Measurements from ENCODE around the gene MGAT4B. TPM values are rescaled to one million over a fixed set of nuclear protein-coding genes. Genes with fewer than 3 reads are reported as not detected.

The MGAT4B gene
- total and polyA plus RNA-seq, 12 donors: 80.5 to 242 (median 197) TPM

DNA sequence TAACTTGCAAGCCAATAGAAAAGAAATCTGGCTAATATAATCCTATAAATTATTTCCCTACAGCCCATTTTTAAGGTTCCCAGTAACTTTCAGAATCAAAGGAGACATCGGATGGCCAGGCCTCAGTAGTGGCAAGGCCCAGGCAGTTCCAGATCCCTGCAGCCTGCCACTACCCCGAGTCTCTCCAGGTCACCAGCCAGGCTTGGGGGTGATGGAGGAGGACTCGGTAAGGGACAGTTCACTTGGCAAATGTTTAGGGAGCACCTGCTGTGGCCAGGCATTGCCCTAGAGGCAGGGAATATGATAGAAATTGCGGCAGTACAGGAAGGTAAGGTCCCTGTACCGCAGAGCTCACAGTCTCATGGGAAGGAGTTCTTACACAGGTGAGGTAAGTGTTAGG is 28.1 kb downstream of the MGAT4B start:
- H3K9me3 ChIP-seq (replicated peaks in 1 of 3): no peaks in the 10 kb centered on the region
- intact Hi-C loops (cut with DNase I): no loop called here
- H3K36me3 ChIP-seq (replicated peaks in 1 of 2): peaks cover 0 to 43% of the 10 kb centered on the region in 2 donors
- TF ChIP-seq POLR2A (IDR thresholded peaks at IDR 0.05) (no peak), CTCF (IDR thresholded peaks at IDR 0.05) (no peak)
- WGBS, 4 donors: 88 to 98% (median 94%) methylated on average over 5 of the region's 5 CpGs
- no peak for DNase-seq
- no peaks in the 10 kb centered on the region for H3K27me3 ChIP-seq
- no peak overlapping the region for H3K4me3 ChIP-seq
- peaks cover 0 to 4% of the 10 kb centered on the region in 2 donors for H3K4me1 ChIP-seq (replicated peaks in 1 of 2)
- H3K27ac ChIP-seq: no peak overlapping the region

DNA sequence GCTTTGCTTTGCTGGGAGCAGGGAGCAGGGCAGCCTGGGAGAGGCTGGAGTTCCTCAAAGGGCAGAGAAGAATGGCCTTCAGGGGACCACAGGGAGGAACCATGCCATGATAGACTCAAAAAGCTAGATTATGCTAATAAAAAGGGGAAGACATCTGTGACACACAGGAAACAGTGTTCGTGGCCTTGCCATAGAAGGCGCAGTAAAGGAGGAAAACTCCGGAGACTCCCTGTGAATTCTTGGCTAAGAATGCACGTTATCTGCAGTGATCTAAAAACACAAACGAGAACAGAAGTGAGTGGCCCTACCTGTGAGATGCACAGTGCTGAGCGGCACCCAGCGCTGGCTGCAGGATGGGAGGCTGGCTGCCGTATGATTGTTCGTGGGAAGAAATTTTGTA is 28.8 kb downstream of the MGAT4B start:
- WGBS, 4 donors: 57 to 68% (median 61%) methylated on average over 9 of the region's 9 CpGs
- TF ChIP-seq POLR2A (IDR thresholded peaks at IDR 0.05) (no peak), CTCF (IDR thresholded peaks at IDR 0.05) (no peak)
- Histone ChIP-seq H3K27me3 (no peaks in the 10 kb centered on the region), H3K9me3 (replicated peaks in 1 of 3) (no peaks in the 10 kb centered on the region), H3K36me3 (replicated peaks in 1 of 2) (peaks cover 0 to 50% of the 10 kb centered on the region in 2 donors), H3K27ac (peak overlapping the region in 2 of 5 donors; percentile 8 to 17), H3K4me3 (no peak overlapping the region), H3K4me1 (replicated peaks in 1 of 2) (peaks cover 0 to 4% of the 10 kb centered on the region in 2 donors)
- DNase-seq: peak in 1 of 7 donors; percentile 13
- intact Hi-C loops (cut with DNase I): no loop called here

GRCh38 chr5:179777456-179777855 is 29.2 kb downstream of the MGAT4B start:
- Histone ChIP-seq H3K4me3 (no peak overlapping the region), H3K27me3 (no peaks in the 10 kb centered on the region), H3K27ac (peak overlapping the region in 1 of 5 donors; percentile 17), H3K36me3 (replicated peaks in 1 of 2) (peaks cover 0 to 55% of the 10 kb centered on the region in 2 donors), H3K9me3 (replicated peaks in 1 of 3) (no peaks in the 10 kb centered on the region), H3K4me1 (replicated peaks in 1 of 2) (peaks cover 0 to 4% of the 10 kb centered on the region in 2 donors)
- WGBS, 4 donors: 76 to 100% (median 89%) methylated on average over 2 to 10 of the region's 10 CpGs
- no peak for TF ChIP-seq CTCF (IDR thresholded peaks at IDR 0.05)
- no peak for TF ChIP-seq POLR2A (IDR thresholded peaks at IDR 0.05)
- DNase-seq: no peak
- intact Hi-C loops (cut with DNase I): no loop called here

- no peak for TF ChIP-seq POLR2A (IDR thresholded peaks at IDR 0.05)
- Histone ChIP-seq H3K36me3 (replicated peaks in 1 of 2) (peaks cover 0 to 64% of the 10 kb centered on the region in 2 donors), H3K27ac (no peak overlapping the region), H3K4me1 (replicated peaks in 1 of 2) (peaks cover 0 to 4% of the 10 kb centered on the region in 2 donors), H3K9me3 (replicated peaks in 1 of 3) (no peaks in the 10 kb centered on the region), H3K4me3 (no peak overlapping the region), H3K27me3 (no peaks in the 10 kb centered on the region)
- WGBS, 4 donors: 77 to 84% (median 82%) methylated on average over 6 to 11 of the region's 11 CpGs
- intact Hi-C loops (cut with DNase I): no loop called here
- DNase-seq: no peak
These were observed 30.2 kb downstream of the MGAT4B start for GRCh38 chr5:179776411-179776938.

GRCh38 chr5:179774442-179774841 is 32.2 kb downstream of the MGAT4B start:
- intact Hi-C loops (cut with DNase I): no loop called here
- DNase-seq: no peak
- peaks cover 0 to 4% of the 10 kb centered on the region in 2 donors for H3K4me1 ChIP-seq (replicated peaks in 1 of 2)
- 96 to 100% (median 98%) methylated on average over 1 to 12 of the region's 12 CpGs for WGBS, 4 donors
- H3K9me3 ChIP-seq (replicated peaks in 1 of 3): no peaks in the 10 kb centered on the region
- H3K36me3 ChIP-seq (replicated peaks in 1 of 2): peaks cover 0 to 85% of the 10 kb centered on the region in 2 donors
- H3K27ac ChIP-seq: no peak overlapping the region
- no peak overlapping the region for H3K4me3 ChIP-seq
- H3K27me3 ChIP-seq: no peaks in the 10 kb centered on the region
- TF ChIP-seq CTCF (IDR thresholded peaks at IDR 0.05): no peak
- no peak for TF ChIP-seq POLR2A (IDR thresholded peaks at IDR 0.05)
